Measurements from ENCODE around the gene CREBBP.

GRCh38 chr16:3745751-3746355 lies 134.7 kb downstream of the CREBBP start:
- no peak for TF ChIP-seq CTCF (IDR thresholded peaks at IDR 0.05)
- TF ChIP-seq POLR2A (IDR thresholded peaks at IDR 0.05), result no peak
- TF ChIP-seq POLR2AphosphoS5 (IDR thresholded peaks at IDR 0.05), result no peak

Data from prostate gland (tissue), 2 donors.